ENCODE measurements around the gene CACNA1A. TPM values are rescaled to one million over a fixed set of nuclear protein-coding genes. Genes with fewer than 3 reads are reported as not detected.

CACNA1A gene
- total and polyA plus RNA-seq, 8 donors: 2.4 to 42.6 (median 6.8) TPM

GRCh38 chr19:13436352-13436751, 69.9 kb downstream of the CACNA1A start:
- DNase-seq (no peak), ATAC-seq (no peak), FAIRE-seq (no peak)
- no peak for TF ChIP-seq CTCF (IDR thresholded peaks at IDR 0.05)
- WGBS, 2 donors: 35 to 49% methylated on average over 1 of the region's 1 CpG
- Histone ChIP-seq H3K4me3 (no peak overlapping the region), H3K36me3 (no peaks in the 10 kb centered on the region), H3K27me3 (no peaks in the 10 kb centered on the region), H3K27ac (no peak overlapping the region), H3K4me1 (no peaks in the 10 kb centered on the region), H3K9me3 (no peaks in the 10 kb centered on the region)
- intact Hi-C loops (cut with DNase I): no loop called here

GRCh38 chr19:13430790-13431582, 75.3 kb downstream of the CACNA1A start:
- 54 to 60% methylated on average over 5 of the region's 5 CpGs for WGBS, 2 donors
- H3K27ac ChIP-seq: no peak overlapping the region
- TF ChIP-seq CTCF (IDR thresholded peaks at IDR 0.05): peak; percentile 11 to 27 (median 24)
- no peaks in the 10 kb centered on the region for H3K36me3 ChIP-seq
- no peaks in the 10 kb centered on the region for H3K4me1 ChIP-seq
- no peak for FAIRE-seq
- no peaks in the 10 kb centered on the region for H3K27me3 ChIP-seq
- no peaks in the 10 kb centered on the region for H3K9me3 ChIP-seq
- peak in 2 of 4 donors; percentile 57 to 77 for ATAC-seq
- DNase-seq: peak in 4 of 6 donors; percentile 4 to 36 (median 24)
- intact Hi-C loops (cut with DNase I): no loop called here
- no peak overlapping the region for H3K4me3 ChIP-seq

- no peak for TF ChIP-seq CTCF (IDR thresholded peaks at IDR 0.05)
- Histone ChIP-seq H3K27ac (no peak overlapping the region), H3K4me3 (no peak overlapping the region), H3K9me3 (no peaks in the 10 kb centered on the region), H3K36me3 (no peaks in the 10 kb centered on the region), H3K4me1 (no peaks in the 10 kb centered on the region), H3K27me3 (no peaks in the 10 kb centered on the region)
- 32 to 45% methylated on average over 5 of the region's 5 CpGs for WGBS, 2 donors
- no peak for ATAC-seq
- FAIRE-seq: no peak
- no peak for DNase-seq
- intact Hi-C loops (cut with DNase I): loop anchor here in 1 of 3 donors (10.0 kb wide), 1 partner anchor 145 kb away; no protein-coding TSS in a partner anchor
These were observed 76.7 kb downstream of the CACNA1A start for GRCh38 chr19:13429563-13429962.

- intact Hi-C loops (cut with DNase I): loop anchor here in 1 of 3 donors (10.0 kb wide), 1 partner anchor 144 kb away; no protein-coding TSS in a partner anchor
- ATAC-seq: no peak
- H3K4me3 ChIP-seq: no peak overlapping the region
- no peaks in the 10 kb centered on the region for H3K9me3 ChIP-seq
- H3K27ac ChIP-seq: no peak overlapping the region
- H3K4me1 ChIP-seq: no peaks in the 10 kb centered on the region
- no peaks in the 10 kb centered on the region for H3K27me3 ChIP-seq
- 34 to 38% methylated on average over 9 of the region's 9 CpGs for WGBS, 2 donors
- peak in 1 of 4 donors; percentile 14 for TF ChIP-seq CTCF (IDR thresholded peaks at IDR 0.05)
- no peak for DNase-seq
- FAIRE-seq: no peak
- H3K36me3 ChIP-seq: no peaks in the 10 kb centered on the region
These were observed 77.9 kb downstream of the CACNA1A start for GRCh38 chr19:13428352-13428751.

Data from pancreas (tissue), 10 donors.